ENCODE data around the gene ZC3H12D.

Gene ZC3H12D

DNA sequence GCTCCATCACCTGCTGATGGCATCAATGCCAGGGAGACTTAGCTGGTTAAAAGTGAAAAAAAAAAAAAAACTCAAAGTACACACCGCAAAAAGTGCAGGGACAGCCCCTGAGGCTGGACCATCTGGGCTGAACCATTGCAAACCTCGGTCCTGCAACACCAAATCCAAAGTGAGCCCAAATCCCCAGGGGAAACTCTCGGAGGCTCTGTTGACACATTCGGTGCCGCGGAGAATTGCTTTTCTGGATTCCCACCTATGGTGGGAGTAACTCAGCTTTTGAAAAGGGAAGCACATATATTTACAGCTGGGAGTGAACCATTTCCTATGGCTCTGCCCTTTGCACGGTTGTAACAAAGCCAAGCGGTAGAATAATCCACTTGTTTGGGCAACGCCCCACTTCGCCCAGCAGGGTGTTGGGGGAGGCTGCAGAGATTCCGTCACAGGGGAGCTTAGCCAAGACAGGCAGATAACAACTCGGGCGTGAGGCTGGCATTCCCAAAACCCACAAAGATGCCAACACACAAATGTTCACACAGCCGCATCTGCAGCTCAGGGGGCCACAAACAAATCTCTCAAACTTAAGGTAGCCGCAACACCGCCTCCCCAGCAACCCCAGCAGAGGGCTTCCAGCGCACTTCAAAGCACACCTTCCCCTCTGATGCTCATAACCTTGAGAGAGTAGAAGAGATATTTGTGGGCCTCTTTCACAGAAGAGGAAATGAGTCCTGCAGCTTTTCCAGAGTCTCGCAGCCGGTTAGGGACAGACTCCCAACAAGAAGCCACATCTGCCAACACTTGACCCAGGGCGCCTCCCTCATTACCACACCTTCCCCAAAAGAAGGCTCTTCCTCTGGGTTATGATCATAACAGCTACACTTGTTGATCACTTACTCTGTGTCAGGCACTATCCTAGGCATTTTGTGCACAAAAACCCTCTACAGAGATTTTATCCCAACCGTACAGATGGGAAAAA lies 11.4 kb downstream of the ZC3H12D start:
- TF ChIP-seq, protein P1, sequence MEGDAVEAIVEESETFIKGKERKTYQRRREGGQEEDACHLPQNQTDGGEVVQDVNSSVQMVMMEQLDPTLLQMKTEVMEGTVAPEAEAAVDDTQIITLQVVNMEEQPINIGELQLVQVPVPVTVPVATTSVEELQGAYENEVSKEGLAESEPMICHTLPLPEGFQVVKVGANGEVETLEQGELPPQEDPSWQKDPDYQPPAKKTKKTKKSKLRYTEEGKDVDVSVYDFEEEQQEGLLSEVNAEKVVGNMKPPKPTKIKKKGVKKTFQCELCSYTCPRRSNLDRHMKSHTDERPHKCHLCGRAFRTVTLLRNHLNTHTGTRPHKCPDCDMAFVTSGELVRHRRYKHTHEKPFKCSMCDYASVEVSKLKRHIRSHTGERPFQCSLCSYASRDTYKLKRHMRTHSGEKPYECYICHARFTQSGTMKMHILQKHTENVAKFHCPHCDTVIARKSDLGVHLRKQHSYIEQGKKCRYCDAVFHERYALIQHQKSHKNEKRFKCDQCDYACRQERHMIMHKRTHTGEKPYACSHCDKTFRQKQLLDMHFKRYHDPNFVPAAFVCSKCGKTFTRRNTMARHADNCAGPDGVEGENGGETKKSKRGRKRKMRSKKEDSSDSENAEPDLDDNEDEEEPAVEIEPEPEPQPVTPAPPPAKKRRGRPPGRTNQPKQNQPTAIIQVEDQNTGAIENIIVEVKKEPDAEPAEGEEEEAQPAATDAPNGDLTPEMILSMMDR (IDR thresholded peaks at IDR 0.05; ENCODE audit: borderline replicate concordance, insufficient read depth, low read depth, low read length) = no peak
- H3K4me3 ChIP-seq (ENCODE audit: low read depth, low read length) = no peak overlapping the region

DNA sequence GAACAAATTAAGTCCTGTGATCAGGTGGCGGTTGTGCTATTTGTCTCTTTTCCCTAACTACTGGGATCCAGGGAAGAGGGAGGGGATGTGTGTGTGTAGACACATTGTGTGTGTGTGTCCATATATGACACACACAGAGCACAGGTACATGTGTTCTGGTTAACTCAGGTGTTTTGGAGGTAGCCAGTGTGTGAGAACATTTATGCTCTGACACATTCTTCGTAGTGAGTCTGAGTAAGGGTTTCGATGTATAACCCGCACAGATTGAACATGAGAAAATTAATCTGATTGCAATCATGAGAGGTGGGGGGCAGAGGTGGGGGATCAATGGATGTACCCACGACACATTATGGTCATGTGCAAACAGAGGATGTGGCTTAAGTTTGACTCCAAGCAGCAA lies 12.6 kb downstream of the ZC3H12D start:
- TF ChIP-seq, protein P1 (IDR thresholded peaks at IDR 0.05; ENCODE audit: borderline replicate concordance, insufficient read depth, low read depth, low read length) = no peak

DNA sequence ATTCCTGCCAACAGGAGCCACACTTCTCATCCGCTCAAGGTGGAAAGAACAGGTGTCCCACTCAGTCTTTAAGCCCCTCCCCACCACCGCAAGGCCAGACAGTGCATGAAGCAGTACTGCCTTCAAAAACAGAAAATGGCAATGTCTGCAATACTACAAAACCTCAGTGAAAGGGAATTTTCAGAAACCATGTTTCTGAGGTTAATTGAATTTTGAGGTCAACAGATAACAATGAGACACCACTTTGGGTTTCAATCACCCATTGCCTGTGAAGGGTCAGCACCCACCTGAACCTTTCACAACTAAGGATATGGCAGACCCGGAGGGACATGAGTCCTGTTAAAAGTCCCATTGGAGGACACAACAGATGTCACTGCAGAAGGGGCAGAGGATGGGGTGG lies 13.0 kb downstream of the ZC3H12D start:
- H3K4me3 ChIP-seq (ENCODE audit: low read depth, low read length) = no peak overlapping the region
- TF ChIP-seq, protein P1 (IDR thresholded peaks at IDR 0.05; ENCODE audit: borderline replicate concordance, insufficient read depth, low read depth, low read length) = no peak

More for the DNA sequence above, 12.6 kb downstream of the ZC3H12D start:
- H3K4me3 ChIP-seq (ENCODE audit: low read depth, low read length) = no peak overlapping the region

DNA sequence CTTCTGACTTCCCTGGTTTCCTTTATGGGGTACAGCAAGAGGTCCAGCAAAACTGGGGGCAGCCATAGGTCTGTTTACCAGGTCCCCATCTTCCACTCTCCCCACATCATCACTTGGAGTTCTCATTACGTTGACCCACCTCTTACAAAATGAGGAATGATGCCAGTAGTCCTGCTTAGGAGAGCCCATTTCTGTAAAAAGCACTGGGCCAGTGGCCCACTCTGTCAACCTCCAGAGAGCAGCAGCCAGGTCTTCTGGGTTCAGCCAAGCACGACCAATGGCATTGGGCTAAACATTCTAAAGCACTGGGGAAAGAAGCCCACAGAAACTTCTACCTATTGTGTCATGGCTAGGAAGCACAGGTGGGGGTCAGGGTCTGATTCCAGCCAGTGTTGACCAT lies 13.9 kb downstream of the ZC3H12D start:
- no peak overlapping the region for H3K4me3 ChIP-seq (ENCODE audit: low read depth, low read length)
- TF ChIP-seq, protein P1 (IDR thresholded peaks at IDR 0.05; ENCODE audit: borderline replicate concordance, insufficient read depth, low read depth, low read length) = no peak

DNA sequence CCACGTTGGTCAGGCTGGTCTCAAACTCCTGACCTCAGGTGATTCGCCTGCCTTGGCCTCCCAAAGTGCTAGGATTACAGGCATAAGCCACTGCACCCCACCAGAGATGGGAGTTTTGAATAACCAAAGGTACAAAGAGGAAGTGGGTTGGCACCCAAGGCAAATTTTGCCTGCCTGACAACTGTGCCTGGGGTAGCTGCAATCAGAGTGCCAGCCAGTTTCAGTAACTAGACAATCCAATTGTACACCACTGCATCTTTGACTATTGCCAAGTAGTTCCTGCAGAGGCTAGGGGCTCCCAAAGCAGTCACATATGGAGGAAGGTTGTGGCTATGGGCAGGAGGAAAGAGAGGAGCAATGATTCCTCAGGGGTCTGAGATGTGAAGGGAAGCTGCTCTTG lies 16.6 kb downstream of the ZC3H12D start:
- TF ChIP-seq, protein P1 (IDR thresholded peaks at IDR 0.05; ENCODE audit: borderline replicate concordance, insufficient read depth, low read depth, low read length) = no peak
- no peak overlapping the region for H3K4me3 ChIP-seq (ENCODE audit: low read depth, low read length)

DNA sequence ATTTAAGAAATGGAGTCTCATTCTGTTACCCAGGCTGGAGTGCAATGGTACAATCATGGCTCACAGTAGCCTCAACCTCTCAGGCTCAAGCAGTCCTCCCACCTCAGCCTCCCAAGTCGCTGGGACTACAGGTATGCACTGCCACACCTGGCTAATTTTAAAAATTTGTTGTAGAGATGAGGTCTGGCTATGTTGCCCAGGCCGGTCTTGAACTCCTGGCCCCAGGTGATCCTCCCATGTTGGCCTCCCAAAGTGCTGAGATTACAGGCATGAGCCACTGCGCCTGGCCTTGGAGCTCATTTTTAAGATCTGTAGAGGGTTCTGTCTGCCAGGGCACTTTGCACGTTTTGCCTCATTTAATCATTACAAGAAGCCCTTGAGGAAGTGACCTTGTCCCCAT lies 17.5 kb downstream of the ZC3H12D start:
- TF ChIP-seq, protein P1 (IDR thresholded peaks at IDR 0.05; ENCODE audit: borderline replicate concordance, insufficient read depth, low read depth, low read length) = no peak

DNA sequence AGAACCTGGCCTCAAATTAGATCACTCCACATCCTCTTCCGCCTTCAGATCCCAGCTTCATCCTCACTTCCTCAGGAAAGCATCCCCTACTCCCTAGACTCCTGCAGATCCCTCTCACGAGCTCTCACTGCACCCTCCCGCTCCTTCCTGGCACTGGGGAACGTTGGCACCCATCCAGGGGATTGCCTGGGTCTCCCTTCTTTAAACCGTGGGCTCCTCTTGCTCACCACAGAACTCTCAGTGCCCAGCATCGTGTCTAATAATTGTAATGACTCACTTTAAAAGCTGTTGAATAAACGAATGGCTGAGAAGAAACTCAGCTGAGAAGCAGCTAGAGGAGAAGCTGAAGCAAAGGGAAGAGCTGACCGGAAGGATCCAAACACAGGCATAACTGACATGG lies 20.4 kb downstream of the ZC3H12D start:
- TF ChIP-seq, protein P1 (IDR thresholded peaks at IDR 0.05; ENCODE audit: borderline replicate concordance, insufficient read depth, low read depth, low read length) = no peak
- no peak overlapping the region for H3K4me3 ChIP-seq (ENCODE audit: low read depth, low read length)

More for the DNA sequence above, 17.5 kb downstream of the ZC3H12D start:
- no peak overlapping the region for H3K4me3 ChIP-seq (ENCODE audit: low read depth, low read length)

Measured in GM12875 (cell line).